ENCODE results near the gene DHX40.

The DHX40 gene

DNA sequence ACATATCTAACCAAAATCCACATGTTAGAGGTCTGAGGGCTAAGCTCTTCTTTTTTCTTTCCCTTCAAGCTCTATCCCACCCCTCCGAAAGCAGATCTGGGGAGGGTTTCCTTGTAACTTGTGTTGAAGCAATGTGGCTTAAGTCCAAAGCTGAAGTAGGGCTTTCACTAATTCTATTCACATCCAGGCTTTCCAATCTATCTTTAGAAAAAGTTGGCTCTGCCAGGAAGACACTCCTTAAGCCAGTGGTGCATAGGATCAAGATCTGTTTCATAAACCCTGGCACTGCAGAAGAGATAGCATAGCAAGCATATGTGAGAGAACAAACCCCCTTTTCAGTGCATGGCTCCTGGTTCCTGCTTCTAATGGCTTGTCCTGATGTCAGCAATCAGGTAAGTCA lies 34.9 kb upstream of the DHX40 start:
- Histone ChIP-seq H3K9ac (ENCODE audit: low read depth, low read length) (no peak overlapping the region), H3K9me3 (ENCODE audit: insufficient read depth, low read length, severe bottlenecking) (no peaks in the 10 kb centered on the region), H3K4me3 (ENCODE audit: low read depth in 1 of 2, low read length in 2 of 2) (no peak overlapping the region), H3K27me3 (ENCODE audit: insufficient read depth, low read length, poor library complexity) (peaks cover 11% of the 10 kb centered on the region), H3K4me1 (ENCODE audit: insufficient read depth, low read length) (no peaks in the 10 kb centered on the region), H3K36me3 (ENCODE audit: insufficient read depth, low read length) (no peaks in the 10 kb centered on the region), H4K20me1 (ENCODE audit: insufficient read depth, low read length) (no peaks in the 10 kb centered on the region), H2AFZ (ENCODE audit: low read depth, low read length) (no peak overlapping the region), H3K27ac (ENCODE audit: low read length) (no peak overlapping the region), H3K79me2 (ENCODE audit: insufficient read depth, low read length) (no peaks in the 10 kb centered on the region), H3K4me2 (ENCODE audit: insufficient read depth, low read length) (no peak overlapping the region)
- DNase-seq, result no peak
- TF ChIP-seq, protein P1, sequence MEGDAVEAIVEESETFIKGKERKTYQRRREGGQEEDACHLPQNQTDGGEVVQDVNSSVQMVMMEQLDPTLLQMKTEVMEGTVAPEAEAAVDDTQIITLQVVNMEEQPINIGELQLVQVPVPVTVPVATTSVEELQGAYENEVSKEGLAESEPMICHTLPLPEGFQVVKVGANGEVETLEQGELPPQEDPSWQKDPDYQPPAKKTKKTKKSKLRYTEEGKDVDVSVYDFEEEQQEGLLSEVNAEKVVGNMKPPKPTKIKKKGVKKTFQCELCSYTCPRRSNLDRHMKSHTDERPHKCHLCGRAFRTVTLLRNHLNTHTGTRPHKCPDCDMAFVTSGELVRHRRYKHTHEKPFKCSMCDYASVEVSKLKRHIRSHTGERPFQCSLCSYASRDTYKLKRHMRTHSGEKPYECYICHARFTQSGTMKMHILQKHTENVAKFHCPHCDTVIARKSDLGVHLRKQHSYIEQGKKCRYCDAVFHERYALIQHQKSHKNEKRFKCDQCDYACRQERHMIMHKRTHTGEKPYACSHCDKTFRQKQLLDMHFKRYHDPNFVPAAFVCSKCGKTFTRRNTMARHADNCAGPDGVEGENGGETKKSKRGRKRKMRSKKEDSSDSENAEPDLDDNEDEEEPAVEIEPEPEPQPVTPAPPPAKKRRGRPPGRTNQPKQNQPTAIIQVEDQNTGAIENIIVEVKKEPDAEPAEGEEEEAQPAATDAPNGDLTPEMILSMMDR (IDR thresholded peaks at IDR 0.05; ENCODE audit: borderline replicate concordance, extremely low read depth, low read length, poor library complexity, severe bottlenecking), result no peak
- no peak for TF ChIP-seq EZH2 (IDR thresholded peaks at IDR 0.05; ENCODE audit: borderline replicate concordance, low read depth, low read length, severe bottlenecking)
- no peak for ATAC-seq (ENCODE audit: insufficient read depth, low read depth)

DNA sequence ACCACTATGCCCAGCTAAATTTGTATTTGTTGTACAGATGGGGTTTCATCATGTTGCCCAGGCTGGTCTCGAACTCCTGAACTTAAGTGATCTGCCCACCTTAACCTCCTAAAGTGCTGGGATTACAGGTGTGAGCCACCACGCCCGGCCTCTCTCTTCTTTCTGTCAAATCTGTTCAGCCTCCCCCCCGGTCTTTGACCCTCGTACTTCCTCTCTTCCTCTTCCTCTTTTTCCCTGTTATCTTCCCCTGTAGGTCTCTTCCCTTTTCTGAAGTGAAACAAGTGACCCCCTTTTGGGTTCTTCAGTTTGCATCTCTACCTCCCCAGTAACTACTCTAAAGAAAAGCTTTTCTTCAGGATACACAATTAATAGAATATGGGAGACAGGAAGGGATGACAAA lies 31.7 kb upstream of the DHX40 start:
- H3K36me3 ChIP-seq (ENCODE audit: insufficient read depth, low read length), result no peaks in the 10 kb centered on the region
- H3K4me3 ChIP-seq (ENCODE audit: low read depth in 1 of 2, low read length in 2 of 2), result no peak overlapping the region
- no peak overlapping the region for H3K4me2 ChIP-seq (ENCODE audit: insufficient read depth, low read length)
- no peak for ATAC-seq (ENCODE audit: insufficient read depth, low read depth)
- H3K9ac ChIP-seq (ENCODE audit: low read depth, low read length), result no peak overlapping the region
- H3K27ac ChIP-seq (ENCODE audit: low read length), result no peak overlapping the region
- no peak for DNase-seq
- no peak overlapping the region for H2AFZ ChIP-seq (ENCODE audit: low read depth, low read length)
- no peaks in the 10 kb centered on the region for H4K20me1 ChIP-seq (ENCODE audit: insufficient read depth, low read length)
- H3K4me1 ChIP-seq (ENCODE audit: insufficient read depth, low read length), result no peaks in the 10 kb centered on the region
- no peaks in the 10 kb centered on the region for H3K9me3 ChIP-seq (ENCODE audit: insufficient read depth, low read length, severe bottlenecking)
- no peaks in the 10 kb centered on the region for H3K79me2 ChIP-seq (ENCODE audit: insufficient read depth, low read length)
- no peak for TF ChIP-seq EZH2 (IDR thresholded peaks at IDR 0.05; ENCODE audit: borderline replicate concordance, low read depth, low read length, severe bottlenecking)
- TF ChIP-seq, protein P1 (IDR thresholded peaks at IDR 0.05; ENCODE audit: borderline replicate concordance, extremely low read depth, low read length, poor library complexity, severe bottlenecking), result no peak
- peaks cover 8% of the 10 kb centered on the region for H3K27me3 ChIP-seq (ENCODE audit: insufficient read depth, low read length, poor library complexity)

- no peak overlapping the region for H3K4me2 ChIP-seq (ENCODE audit: insufficient read depth, low read length)
- no peak overlapping the region for H3K4me3 ChIP-seq (ENCODE audit: low read depth in 1 of 2, low read length in 2 of 2)
- no peak overlapping the region for H3K9ac ChIP-seq (ENCODE audit: low read depth, low read length)
- no peaks in the 10 kb centered on the region for H3K4me1 ChIP-seq (ENCODE audit: insufficient read depth, low read length)
- no peaks in the 10 kb centered on the region for H4K20me1 ChIP-seq (ENCODE audit: insufficient read depth, low read length)
- TF ChIP-seq, protein P1 (IDR thresholded peaks at IDR 0.05; ENCODE audit: borderline replicate concordance, extremely low read depth, low read length, poor library complexity, severe bottlenecking), result peak; percentile 28
- TF ChIP-seq EZH2 (IDR thresholded peaks at IDR 0.05; ENCODE audit: borderline replicate concordance, low read depth, low read length, severe bottlenecking), result no peak
- H3K27me3 ChIP-seq (ENCODE audit: insufficient read depth, low read length, poor library complexity), result peaks cover 8% of the 10 kb centered on the region
- ATAC-seq (ENCODE audit: insufficient read depth, low read depth) (no peak), DNase-seq (no peak)
- no peaks in the 10 kb centered on the region for H3K36me3 ChIP-seq (ENCODE audit: insufficient read depth, low read length)
- H3K9me3 ChIP-seq (ENCODE audit: insufficient read depth, low read length, severe bottlenecking), result no peaks in the 10 kb centered on the region
- no peaks in the 10 kb centered on the region for H3K79me2 ChIP-seq (ENCODE audit: insufficient read depth, low read length)
- H2AFZ ChIP-seq (ENCODE audit: low read depth, low read length), result no peak overlapping the region
- H3K27ac ChIP-seq (ENCODE audit: low read length), result no peak overlapping the region
Observed at GRCh38 chr17:59534583-59534982, 30.8 kb upstream of the DHX40 start.
